ENCODE results near the gene LRRC25.

Gene LRRC25

DNA sequence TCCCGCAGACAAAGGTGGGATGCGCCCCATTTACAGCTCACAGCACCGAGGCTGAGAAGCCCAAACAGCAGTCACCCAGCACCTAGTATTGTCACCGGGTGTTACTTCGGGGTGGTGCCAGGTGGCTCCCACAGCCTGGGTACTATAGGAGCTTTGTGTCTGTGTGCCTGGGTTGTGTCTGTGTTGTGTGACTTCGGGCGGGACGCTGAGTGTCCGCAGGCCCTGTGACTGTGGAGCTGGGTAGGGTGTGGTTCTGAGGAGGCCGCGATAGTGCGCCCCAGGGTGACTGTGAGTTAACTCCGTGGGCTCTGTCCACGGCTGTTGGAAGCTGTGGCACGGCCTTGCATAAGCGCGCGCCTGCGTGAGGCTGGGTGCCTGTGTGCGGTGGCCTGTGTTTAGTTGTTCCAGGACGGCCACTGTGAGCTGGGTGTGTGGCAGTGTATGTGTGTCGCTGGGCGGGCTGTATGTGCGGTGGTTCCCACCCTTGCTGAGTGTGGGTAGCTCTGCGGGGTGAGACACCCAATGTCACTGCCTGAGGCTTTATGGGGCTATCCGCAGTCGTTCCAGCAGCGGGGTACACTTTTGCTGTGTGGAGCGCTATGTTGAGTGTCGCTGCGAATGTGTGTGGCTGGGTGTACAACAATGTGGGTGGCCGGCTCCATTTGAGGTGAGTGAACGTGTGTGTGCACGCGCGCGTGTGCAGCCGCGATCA, 21.2 kb upstream of the LRRC25 start (continued):
- TF ChIP-seq ZNF341 (tag by site-specific recombination; IDR thresholded peaks at IDR 0.05; ENCODE audit: low read depth), result no peak
- no peak for TF ChIP-seq ZNF621 (tag by site-specific recombination; IDR thresholded peaks at IDR 0.05)
- TF ChIP-seq, protein P1, sequence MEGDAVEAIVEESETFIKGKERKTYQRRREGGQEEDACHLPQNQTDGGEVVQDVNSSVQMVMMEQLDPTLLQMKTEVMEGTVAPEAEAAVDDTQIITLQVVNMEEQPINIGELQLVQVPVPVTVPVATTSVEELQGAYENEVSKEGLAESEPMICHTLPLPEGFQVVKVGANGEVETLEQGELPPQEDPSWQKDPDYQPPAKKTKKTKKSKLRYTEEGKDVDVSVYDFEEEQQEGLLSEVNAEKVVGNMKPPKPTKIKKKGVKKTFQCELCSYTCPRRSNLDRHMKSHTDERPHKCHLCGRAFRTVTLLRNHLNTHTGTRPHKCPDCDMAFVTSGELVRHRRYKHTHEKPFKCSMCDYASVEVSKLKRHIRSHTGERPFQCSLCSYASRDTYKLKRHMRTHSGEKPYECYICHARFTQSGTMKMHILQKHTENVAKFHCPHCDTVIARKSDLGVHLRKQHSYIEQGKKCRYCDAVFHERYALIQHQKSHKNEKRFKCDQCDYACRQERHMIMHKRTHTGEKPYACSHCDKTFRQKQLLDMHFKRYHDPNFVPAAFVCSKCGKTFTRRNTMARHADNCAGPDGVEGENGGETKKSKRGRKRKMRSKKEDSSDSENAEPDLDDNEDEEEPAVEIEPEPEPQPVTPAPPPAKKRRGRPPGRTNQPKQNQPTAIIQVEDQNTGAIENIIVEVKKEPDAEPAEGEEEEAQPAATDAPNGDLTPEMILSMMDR (tag by site-specific recombination; IDR thresholded peaks at IDR 0.05), result no peak
- TF ChIP-seq SETDB1 (IDR thresholded peaks at IDR 0.05; ENCODE audit: insufficient read length, low read length), result no peak
- no peak for TF ChIP-seq ZNF488 (tag by site-specific recombination; IDR thresholded peaks at IDR 0.05)
- 0 out of 2 replicates have a peak, but pooled peaks have one; percentile 76 for TF ChIP-seq KLF17 (tag by site-specific recombination; IDR thresholded peaks at IDR 0.05)
- no peak for TF ChIP-seq ZSCAN16 (tag by site-specific recombination; IDR thresholded peaks at IDR 0.05)
- TF ChIP-seq MEIS1 (CRISPR knock-in tag; IDR thresholded peaks at IDR 0.05; ENCODE audit: borderline replicate concordance), result no peak
- TF ChIP-seq OSR2 (tag by site-specific recombination; IDR thresholded peaks at IDR 0.05), result no peak
- no peak for TF ChIP-seq ZNF114 (tag by site-specific recombination; IDR thresholded peaks at IDR 0.05)
- TF ChIP-seq, protein P2, sequence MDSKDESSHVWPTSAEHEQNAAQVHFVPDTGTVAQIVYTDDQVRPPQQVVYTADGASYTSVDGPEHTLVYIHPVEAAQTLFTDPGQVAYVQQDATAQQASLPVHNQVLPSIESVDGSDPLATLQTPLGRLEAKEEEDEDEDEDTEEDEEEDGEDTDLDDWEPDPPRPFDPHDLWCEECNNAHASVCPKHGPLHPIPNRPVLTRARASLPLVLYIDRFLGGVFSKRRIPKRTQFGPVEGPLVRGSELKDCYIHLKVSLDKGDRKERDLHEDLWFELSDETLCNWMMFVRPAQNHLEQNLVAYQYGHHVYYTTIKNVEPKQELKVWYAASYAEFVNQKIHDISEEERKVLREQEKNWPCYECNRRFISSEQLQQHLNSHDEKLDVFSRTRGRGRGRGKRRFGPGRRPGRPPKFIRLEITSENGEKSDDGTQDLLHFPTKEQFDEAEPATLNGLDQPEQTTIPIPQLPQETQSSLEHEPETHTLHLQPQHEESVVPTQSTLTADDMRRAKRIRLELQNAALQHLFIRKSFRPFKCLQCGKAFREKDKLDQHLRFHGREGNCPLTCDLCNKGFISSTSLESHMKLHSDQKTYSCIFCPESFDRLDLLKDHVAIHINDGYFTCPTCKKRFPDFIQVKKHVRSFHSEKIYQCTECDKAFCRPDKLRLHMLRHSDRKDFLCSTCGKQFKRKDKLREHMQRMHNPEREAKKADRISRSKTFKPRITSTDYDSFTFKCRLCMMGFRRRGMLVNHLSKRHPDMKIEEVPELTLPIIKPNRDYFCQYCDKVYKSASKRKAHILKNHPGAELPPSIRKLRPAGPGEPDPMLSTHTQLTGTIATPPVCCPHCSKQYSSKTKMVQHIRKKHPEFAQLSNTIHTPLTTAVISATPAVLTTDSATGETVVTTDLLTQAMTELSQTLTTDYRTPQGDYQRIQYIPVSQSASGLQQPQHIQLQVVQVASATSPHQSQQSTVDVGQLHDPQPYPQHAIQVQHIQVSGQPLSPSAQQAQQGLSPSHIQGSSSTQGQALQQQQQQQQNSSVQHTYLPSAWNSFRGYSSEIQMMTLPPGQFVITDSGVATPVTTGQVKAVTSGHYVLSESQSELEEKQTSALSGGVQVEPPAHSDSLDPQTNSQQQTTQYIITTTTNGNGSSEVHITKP (tag by site-specific recombination; IDR thresholded peaks at IDR 0.05), result peak; percentile 34; the same call in 1 of the 2 replicates
- no peak for TF ChIP-seq ZNF354C (tag by site-specific recombination; IDR thresholded peaks at IDR 0.05; ENCODE audit: borderline replicate concordance, low read depth)
- peak; percentile 16; the same call in 1 of the 2 replicates for TF ChIP-seq ZXDB (tag by site-specific recombination; IDR thresholded peaks at IDR 0.05)
- no peak for TF ChIP-seq ZBTB11 (tag by site-specific recombination; conservative IDR thresholded peaks at IDR 0.05; ENCODE audit: low read depth)
- TF ChIP-seq, protein P3, sequence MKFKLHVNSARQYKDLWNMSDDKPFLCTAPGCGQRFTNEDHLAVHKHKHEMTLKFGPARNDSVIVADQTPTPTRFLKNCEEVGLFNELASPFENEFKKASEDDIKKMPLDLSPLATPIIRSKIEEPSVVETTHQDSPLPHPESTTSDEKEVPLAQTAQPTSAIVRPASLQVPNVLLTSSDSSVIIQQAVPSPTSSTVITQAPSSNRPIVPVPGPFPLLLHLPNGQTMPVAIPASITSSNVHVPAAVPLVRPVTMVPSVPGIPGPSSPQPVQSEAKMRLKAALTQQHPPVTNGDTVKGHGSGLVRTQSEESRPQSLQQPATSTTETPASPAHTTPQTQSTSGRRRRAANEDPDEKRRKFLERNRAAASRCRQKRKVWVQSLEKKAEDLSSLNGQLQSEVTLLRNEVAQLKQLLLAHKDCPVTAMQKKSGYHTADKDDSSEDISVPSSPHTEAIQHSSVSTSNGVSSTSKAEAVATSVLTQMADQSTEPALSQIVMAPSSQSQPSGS (tag by site-specific recombination; IDR thresholded peaks at IDR 0.05; ENCODE audit: low read depth), result no peak
- no peak for TF ChIP-seq ZNF585B (tag by site-specific recombination; IDR thresholded peaks at IDR 0.05)
- no peak for TF ChIP-seq ZNF202 (tag by site-specific recombination; IDR thresholded peaks at IDR 0.05; ENCODE audit: borderline replicate concordance)
- TF ChIP-seq, protein P4, sequence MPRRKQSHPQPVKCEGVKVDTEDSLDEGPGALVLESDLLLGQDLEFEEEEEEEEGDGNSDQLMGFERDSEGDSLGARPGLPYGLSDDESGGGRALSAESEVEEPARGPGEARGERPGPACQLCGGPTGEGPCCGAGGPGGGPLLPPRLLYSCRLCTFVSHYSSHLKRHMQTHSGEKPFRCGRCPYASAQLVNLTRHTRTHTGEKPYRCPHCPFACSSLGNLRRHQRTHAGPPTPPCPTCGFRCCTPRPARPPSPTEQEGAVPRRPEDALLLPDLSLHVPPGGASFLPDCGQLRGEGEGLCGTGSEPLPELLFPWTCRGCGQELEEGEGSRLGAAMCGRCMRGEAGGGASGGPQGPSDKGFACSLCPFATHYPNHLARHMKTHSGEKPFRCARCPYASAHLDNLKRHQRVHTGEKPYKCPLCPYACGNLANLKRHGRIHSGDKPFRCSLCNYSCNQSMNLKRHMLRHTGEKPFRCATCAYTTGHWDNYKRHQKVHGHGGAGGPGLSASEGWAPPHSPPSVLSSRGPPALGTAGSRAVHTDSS (tag by site-specific recombination; IDR thresholded peaks at IDR 0.05), result no peak
- TF ChIP-seq, protein P5, sequence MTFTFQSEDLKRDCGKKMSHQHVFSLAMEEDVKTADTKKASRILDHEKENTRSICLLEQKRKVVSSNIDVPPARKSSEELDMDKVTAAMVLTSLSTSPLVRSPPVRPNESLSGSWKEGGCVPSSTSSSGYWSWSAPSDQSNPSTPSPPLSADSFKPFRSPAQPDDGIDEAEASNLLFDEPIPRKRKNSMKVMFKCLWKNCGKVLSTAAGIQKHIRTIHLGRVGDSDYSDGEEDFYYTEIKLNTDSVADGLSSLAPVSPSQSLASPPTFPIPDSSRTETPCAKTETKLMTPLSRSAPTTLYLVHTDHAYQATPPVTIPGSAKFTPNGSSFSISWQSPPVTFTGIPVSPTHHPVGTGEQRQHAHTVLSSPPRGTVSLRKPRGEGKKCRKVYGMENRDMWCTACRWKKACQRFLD (tag by site-specific recombination; IDR thresholded peaks at IDR 0.05), result no peak
- no peak for TF ChIP-seq ZNF223 (tag by site-specific recombination; IDR thresholded peaks at IDR 0.05)
- TF ChIP-seq ZNF146 (tag by site-specific recombination; IDR thresholded peaks at IDR 0.05), result no peak
- no peak for TF ChIP-seq GLI2 (tag by site-specific recombination; IDR thresholded peaks at IDR 0.05; ENCODE audit: borderline replicate concordance, low read depth)
- no peak for TF ChIP-seq RBAK (tag by site-specific recombination; IDR thresholded peaks at IDR 0.05)
- no peak for TF ChIP-seq KLF10 (tag by site-specific recombination; IDR thresholded peaks at IDR 0.05)

Data from HEK293 (cell line).